Loucy (cell line): ENCODE data around the gene CDCP1.

Experiments
- H2AFZ ChIP-seq: fragments of 200-600 bp; sonication (generic); 2 replicates; pipeline ENCODE4 v1.6.0; 2016; ENCODE audit warnings: antibody characterized with exemption, mild to moderate bottlenecking, low read length, moderate library complexity
- H3F3A ChIP-seq: fragments of 200-600 bp; 2 replicates; pipeline ENCODE4 v1.6.0; 2016; ENCODE audit warnings: antibody characterized with exemption, low read depth, mild to moderate bottlenecking
- H3K27me3 ChIP-seq: fragments of 200-600 bp; sonication (generic); 2 replicates; pipeline ENCODE4 v1.6.1; 2014; ENCODE audit warnings: low read length, mild to moderate bottlenecking; ENCODE audit not compliant: insufficient read depth, poor library complexity, severe bottlenecking
- H3K36me3 ChIP-seq: fragments of 200-600 bp; sonication (generic); 2 replicates; pipeline ENCODE4 v1.6.1; 2016; ENCODE audit warnings: low read length; ENCODE audit not compliant: insufficient read depth
- H3K4me1 ChIP-seq: fragments of 200-600 bp; sonication (generic); 2 replicates; pipeline ENCODE4 v1.5.1; 2014; ENCODE audit warnings: low read length, mild to moderate bottlenecking; ENCODE audit not compliant: insufficient read depth, poor library complexity, severe bottlenecking
- H3K4me2 ChIP-seq: fragments of 200-600 bp; sonication (generic); 2 replicates; pipeline ENCODE4 v1.6.0; 2014; ENCODE audit warnings: antibody characterized with exemption, low read length, low read depth, mild to moderate bottlenecking; ENCODE audit not compliant: poor library complexity, severe bottlenecking
- H3K4me3 ChIP-seq: fragments of 200-600 bp; sonication (generic); 2 replicates; pipeline ENCODE4 v1.5.1; 2014; ENCODE audit warnings: low read length, mild to moderate bottlenecking, mixed read lengths; ENCODE audit not compliant: poor library complexity, severe bottlenecking
- H3K79me2 ChIP-seq: fragments of 200-600 bp; sonication (generic); 2 replicates; pipeline ENCODE4 v1.6.1; 2014; ENCODE audit warnings: low read length; ENCODE audit not compliant: insufficient read depth
- H3K9ac ChIP-seq: fragments of 200-600 bp; sonication (generic); 2 replicates; pipeline ENCODE4 v1.6.0; 2014; ENCODE audit warnings: mild to moderate bottlenecking, low read depth, low read length, moderate library complexity; ENCODE audit not compliant: poor library complexity, severe bottlenecking
- H3K9me2 ChIP-seq: fragments of 200-600 bp; sonication (generic); replicated peaks from 2 replicates; pipeline ENCODE4 v1.6.1; 2016; ENCODE audit warnings: low read depth, low read length, mixed read lengths
- H3K9me3 ChIP-seq: fragments of 200-600 bp; sonication (generic); 2 replicates; pipeline ENCODE4 v1.6.1; 2014; ENCODE audit warnings: mild to moderate bottlenecking, antibody characterized with exemption, low read length, low read depth; ENCODE audit not compliant: insufficient read depth
- H4K20me1 ChIP-seq: fragments of 200-600 bp; sonication (generic); 2 replicates; pipeline ENCODE4 v1.6.0; 2014; ENCODE audit warnings: antibody characterized with exemption, low read length, mild to moderate bottlenecking; ENCODE audit not compliant: insufficient read depth, poor library complexity, severe bottlenecking
- CTCF ChIP-seq: fragments of 200-600 bp; sonication (generic); conservative IDR thresholded peaks from 2 replicates; pipeline ENCODE4 v1.5.1; 2014; ENCODE audit warnings: mild to moderate bottlenecking, antibody characterized with exemption, low read length
- EZH2phosphoT487 ChIP-seq: fragments of 200-600 bp; IDR thresholded peaks from 2 replicates; pipeline ENCODE4 v1.6.1; 2018; ENCODE audit warnings: antibody characterized with exemption, mild to moderate bottlenecking, moderate library complexity, borderline replicate concordance

Gene CDCP1

GRCh38 chr3:45140141-45140769 lies 5.9 kb downstream of the CDCP1 start:
- H3F3A ChIP-seq, result no peaks in the 10 kb centered on the region
- H3K36me3 ChIP-seq, result no peaks in the 10 kb centered on the region
- no peaks in the 10 kb centered on the region for H3K9me3 ChIP-seq
- H3K4me3 ChIP-seq, result no peak overlapping the region
- no peaks in the 10 kb centered on the region for H3K79me2 ChIP-seq
- TF ChIP-seq CTCF, result no peak
- TF ChIP-seq EZH2phosphoT487, result no peak
- 0 out of 2 replicates have a peak overlapping the region, but pooled peaks have one; percentile 4 for H2AFZ ChIP-seq
- H3K4me1 ChIP-seq, result peaks cover 10% of the 10 kb centered on the region
- no peaks in the 10 kb centered on the region for H3K9me2 ChIP-seq
- no peak overlapping the region for H3K9ac ChIP-seq
- H3K27me3 ChIP-seq, result no peaks in the 10 kb centered on the region
- H4K20me1 ChIP-seq, result no peaks in the 10 kb centered on the region
- no peak overlapping the region for H3K4me2 ChIP-seq

GRCh38 chr3:45139372-45140140 lies 6.6 kb downstream of the CDCP1 start:
- no peaks in the 10 kb centered on the region for H3K9me3 ChIP-seq
- no peak overlapping the region for H3K4me3 ChIP-seq
- H3K9ac ChIP-seq, result no peak overlapping the region
- H3K4me1 ChIP-seq, result peaks cover 10% of the 10 kb centered on the region
- H3K36me3 ChIP-seq, result no peaks in the 10 kb centered on the region
- H3K4me2 ChIP-seq, result peak overlapping the region; percentile 2
- no peaks in the 10 kb centered on the region for H4K20me1 ChIP-seq
- H3K27me3 ChIP-seq, result no peaks in the 10 kb centered on the region
- H2AFZ ChIP-seq, result peak overlapping the region; percentile 38; the same call in 1 of the 2 replicates
- no peaks in the 10 kb centered on the region for H3K79me2 ChIP-seq
- no peaks in the 10 kb centered on the region for H3F3A ChIP-seq
- no peaks in the 10 kb centered on the region for H3K9me2 ChIP-seq
- no peak for TF ChIP-seq CTCF
- no peak for TF ChIP-seq EZH2phosphoT487

- Histone ChIP-seq H3K4me3 (no peak overlapping the region), H3F3A (no peaks in the 10 kb centered on the region), H3K9me3 (no peaks in the 10 kb centered on the region), H3K27me3 (no peaks in the 10 kb centered on the region), H3K79me2 (no peaks in the 10 kb centered on the region), H3K36me3 (no peaks in the 10 kb centered on the region), H3K4me1 (peaks cover 10% of the 10 kb centered on the region), H3K9ac (no peak overlapping the region), H4K20me1 (no peaks in the 10 kb centered on the region), H2AFZ (no peak overlapping the region), H3K4me2 (no peak overlapping the region), H3K9me2 (no peaks in the 10 kb centered on the region)
- TF ChIP-seq EZH2phosphoT487, result no peak
Measured at GRCh38 chr3:45137656-45138181, 8.5 kb downstream of the CDCP1 start.
